Measurements from ENCODE around the gene RNF223. TPM values are rescaled to one million over a fixed set of nuclear protein-coding genes. Genes with fewer than 3 reads are reported as not detected.
A peak's percentile ranks its signal among the peaks of the same experiment; 100 is the strongest.

The RNF223 gene
- total RNA-seq, 1 experiment from 2014 or later = not detected

DNA sequence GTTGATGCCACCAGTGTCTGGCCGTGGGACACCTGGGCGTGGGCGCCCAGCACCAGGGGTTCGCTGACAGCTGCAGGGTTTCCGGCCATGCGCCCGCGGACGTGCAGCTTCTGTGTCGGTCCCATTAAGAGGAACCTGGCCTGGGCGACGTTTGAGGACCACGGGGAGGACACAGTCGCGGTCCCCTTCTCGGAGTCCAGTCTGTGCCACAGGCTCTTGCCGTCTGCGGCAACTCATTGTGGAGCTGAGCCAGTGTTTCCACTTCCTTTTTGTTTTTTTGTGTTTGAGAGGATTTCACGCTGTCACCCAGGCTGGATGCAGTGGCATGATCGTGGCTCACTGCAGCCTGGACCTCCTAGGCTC is 43.3 kb upstream of the RNF223 start:
- Histone ChIP-seq H2BK20ac (ENCODE audit: low read depth, low read length, poor library complexity, severe bottlenecking) (no peak overlapping the region), H2BK15ac (ENCODE audit: low read depth, low read length) (no peak overlapping the region), H3K4me2 (ENCODE audit: insufficient read depth, insufficient read length, low read length) (no peak overlapping the region), H3K14ac (ENCODE audit: insufficient read depth, low read length) (no peak overlapping the region), H3K79me2 (ENCODE audit: insufficient read depth, low read length) (no peaks in the 10 kb centered on the region), H2BK12ac (ENCODE audit: insufficient read length, low read depth, low read length) (no peak overlapping the region), H3K4me1 (ENCODE audit: insufficient read depth, low read length) (no peaks in the 10 kb centered on the region), H2BK120ac (ENCODE audit: low read depth, low read length, poor library complexity, severe bottlenecking) (no peak overlapping the region), H3K27me3 (ENCODE audit: insufficient read depth, low read length) (peaks cover 3% of the 10 kb centered on the region; the same call in 1 of the 2 replicates), H3K56ac (ENCODE audit: insufficient read length, low read depth, low read length) (no peak overlapping the region), H3K23ac (ENCODE audit: insufficient read length, low read depth, low read length) (no peak overlapping the region), H4K20me1 (ENCODE audit: control insufficient read depth, insufficient read depth, insufficient read length) (no peaks in the 10 kb centered on the region), H3K79me1 (ENCODE audit: insufficient read depth, low read depth, low read length, poor library complexity, severe bottlenecking) (no peaks in the 10 kb centered on the region), H3K27ac (ENCODE audit: insufficient read length, low read depth, low read length) (no peak overlapping the region), H3T11ph (ENCODE audit: low read length) (no peak overlapping the region), H2AK5ac (ENCODE audit: insufficient read length, low read length) (no peak overlapping the region), H3K18ac (ENCODE audit: insufficient read length, low read depth, low read length) (no peak overlapping the region), H3K9ac (ENCODE audit: extremely low read depth, insufficient read length, low read length) (no peak overlapping the region), H3K9me3 (ENCODE audit: control insufficient read depth, low read depth, low read length) (peaks cover 7% of the 10 kb centered on the region), H3K23me2 (ENCODE audit: insufficient read length, low read depth, low read length, poor library complexity, severe bottlenecking) (peaks cover 8% of the 10 kb centered on the region), H4K8ac (replicated peaks; ENCODE audit: insufficient read length, low read depth, low read length) (no peak overlapping the region), H4K5ac (ENCODE audit: insufficient read length, low read depth, low read length) (no peak overlapping the region), H4K91ac (ENCODE audit: insufficient read length, low read depth, low read length) (no peak overlapping the region), H3K4ac (ENCODE audit: low read depth, low read length) (no peak overlapping the region), H2BK5ac (ENCODE audit: insufficient read length, low read length) (no peak overlapping the region), H2AFZ (ENCODE audit: low read length) (no peak overlapping the region)
- WGBS (ENCODE audit: extremely low coverage, insufficient read length, low lambda C conversion rate) = no CpG with 5 or more reads among the region's 20 CpGs
- Mint-ChIP-seq H3K36me3 (ENCODE audit: insufficient read depth in 1 of 3, low read depth in 3 of 3) (peaks cover 11 to 20% (median 11%) of the 10 kb centered on the region in 3 experiments), H3K4me1 (peaks cover 11 to 14% of the 10 kb centered on the region in 2 experiments), H3K27ac (no peak overlapping the region), H3K27me3 (ENCODE audit: low read depth) (peaks cover 41% of the 10 kb centered on the region), H3K9me3 (peaks cover 8 to 10% of the 10 kb centered on the region in 2 experiments), H3K4me3 (peak overlapping the region; percentile 44 to 70; a peak in 2 of 5 replicates)
- DNase-seq = no peak
- TF ChIP-seq, protein P1, sequence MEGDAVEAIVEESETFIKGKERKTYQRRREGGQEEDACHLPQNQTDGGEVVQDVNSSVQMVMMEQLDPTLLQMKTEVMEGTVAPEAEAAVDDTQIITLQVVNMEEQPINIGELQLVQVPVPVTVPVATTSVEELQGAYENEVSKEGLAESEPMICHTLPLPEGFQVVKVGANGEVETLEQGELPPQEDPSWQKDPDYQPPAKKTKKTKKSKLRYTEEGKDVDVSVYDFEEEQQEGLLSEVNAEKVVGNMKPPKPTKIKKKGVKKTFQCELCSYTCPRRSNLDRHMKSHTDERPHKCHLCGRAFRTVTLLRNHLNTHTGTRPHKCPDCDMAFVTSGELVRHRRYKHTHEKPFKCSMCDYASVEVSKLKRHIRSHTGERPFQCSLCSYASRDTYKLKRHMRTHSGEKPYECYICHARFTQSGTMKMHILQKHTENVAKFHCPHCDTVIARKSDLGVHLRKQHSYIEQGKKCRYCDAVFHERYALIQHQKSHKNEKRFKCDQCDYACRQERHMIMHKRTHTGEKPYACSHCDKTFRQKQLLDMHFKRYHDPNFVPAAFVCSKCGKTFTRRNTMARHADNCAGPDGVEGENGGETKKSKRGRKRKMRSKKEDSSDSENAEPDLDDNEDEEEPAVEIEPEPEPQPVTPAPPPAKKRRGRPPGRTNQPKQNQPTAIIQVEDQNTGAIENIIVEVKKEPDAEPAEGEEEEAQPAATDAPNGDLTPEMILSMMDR (conservative IDR thresholded peaks at IDR 0.05) = no peak
